ENCODE data around the gene TBX19. TPM values are rescaled to one million over a fixed set of nuclear protein-coding genes. Genes with fewer than 3 reads are reported as not detected.

Gene TBX19
- total RNA-seq, 1 experiment from 2014 or later = 1.2 TPM

- no peak for DNase-seq (ENCODE audit: low spot score)
- POLR2A ChIA-PET = interaction anchor here (0.6 kb wide), 1 partner anchor 8 kb away, joined by 5 read pairs; no protein-coding TSS in a partner anchor
- H3K27ac Mint-ChIP-seq = no peak overlapping the region
These were observed 21.1 kb downstream of the TBX19 start for GRCh38 chr1:168301664-168302320.

More at GRCh38 chr1:168301664-168302320, 21.1 kb downstream of the TBX19 start:
- TF ChIP-seq ZNF532 (CRISPR knock-in tag; IDR thresholded peaks at IDR 0.05; ENCODE audit: borderline replicate concordance) = no peak
- TF ChIP-seq ZNF232 (CRISPR knock-in tag; IDR thresholded peaks at IDR 0.05) = no peak
- TF ChIP-seq TEAD4 (CRISPR knock-in tag; IDR thresholded peaks at IDR 0.05) = no peak
- TF ChIP-seq HMGA2 (CRISPR knock-in tag; IDR thresholded peaks at IDR 0.05) = no peak
- no peak for TF ChIP-seq ATF6 (CRISPR knock-in tag; IDR thresholded peaks at IDR 0.05)
- TF ChIP-seq ZNF512 (CRISPR knock-in tag; IDR thresholded peaks at IDR 0.05; ENCODE audit: borderline replicate concordance) = no peak
- no peak for TF ChIP-seq ZNF317 (CRISPR knock-in tag; IDR thresholded peaks at IDR 0.05; ENCODE audit: borderline replicate concordance, low read depth)
- no peak for TF ChIP-seq FOXJ3 (CRISPR knock-in tag; IDR thresholded peaks at IDR 0.05; ENCODE audit: borderline replicate concordance)
- no peak for TF ChIP-seq RELA (CRISPR knock-in tag; IDR thresholded peaks at IDR 0.05; ENCODE audit: borderline replicate concordance)
- no peak for TF ChIP-seq ETV6 (CRISPR knock-in tag; IDR thresholded peaks at IDR 0.05)
- TF ChIP-seq TCF7 (CRISPR knock-in tag; IDR thresholded peaks at IDR 0.05; ENCODE audit: low read depth) = no peak
- no peak for TF ChIP-seq ERG (CRISPR knock-in tag; IDR thresholded peaks at IDR 0.05)
- no peak for TF ChIP-seq USF2 (CRISPR knock-in tag; IDR thresholded peaks at IDR 0.05)
- no peak for TF ChIP-seq FOXP1 (CRISPR knock-in tag; IDR thresholded peaks at IDR 0.05; ENCODE audit: borderline replicate concordance)
- no peak for TF ChIP-seq NR3C1 (CRISPR knock-in tag; conservative IDR thresholded peaks at IDR 0.05; ENCODE audit: low read depth)
- TF ChIP-seq ZBTB43 (CRISPR knock-in tag; IDR thresholded peaks at IDR 0.05) = no peak
- TF ChIP-seq ZNF138 (CRISPR knock-in tag; conservative IDR thresholded peaks at IDR 0.05) = no peak
- no peak for TF ChIP-seq ZNF281 (CRISPR knock-in tag; IDR thresholded peaks at IDR 0.05)
- CTCF ChIA-PET = interaction anchor here (0.7 to 1.5 kb wide), 3 partner anchors 10 to 66 kb away, joined by 3 to 5 read pairs (median 4); no protein-coding TSS in a partner anchor
- peaks cover 16% of the 10 kb centered on the region for H3K4me1 Mint-ChIP-seq
- ATAC-seq = no peak; the same call in 1 of the 2 replicates
- 0 out of 2 replicates have a peak, but pooled peaks cover 3% of the 10 kb centered on the region for H3K9me3 Mint-ChIP-seq
- H3K27me3 Mint-ChIP-seq (ENCODE audit: low read depth) = peaks cover 2% of the 10 kb centered on the region; the same call in 1 of the 2 replicates
- no peaks in the 10 kb centered on the region for H3K36me3 Mint-ChIP-seq
- H3K4me3 Mint-ChIP-seq = no peak overlapping the region
